Esophagus muscularis mucosa (tissue), 3 donors: ENCODE results near the gene SIRT7.

Source experiments
- POLR2AphosphoS5 ChIP-seq, 2 donors: sonication (generic); formaldehyde crosslinking; IDR thresholded peaks; one replicate each; pipeline ENCODE4 v1.6.1; 2017; ENCODE audit warnings: antibody characterized with exemption in 2 of 2
- TF ChIP-seq, protein P1 (sequence below), 3 experiments: fragments of 200-600 bp in 2 of 3; fragments of 450-650 bp in 1 of 3; sonication (generic) in 2 of 3; IDR thresholded peaks; one replicate each; pipeline ENCODE4 v1.5.1; 2017 to 2019; ENCODE audit warnings: antibody characterized with exemption in 3 of 3, mild to moderate bottlenecking in 2 of 3, moderate library complexity in 1 of 3

DNA sequence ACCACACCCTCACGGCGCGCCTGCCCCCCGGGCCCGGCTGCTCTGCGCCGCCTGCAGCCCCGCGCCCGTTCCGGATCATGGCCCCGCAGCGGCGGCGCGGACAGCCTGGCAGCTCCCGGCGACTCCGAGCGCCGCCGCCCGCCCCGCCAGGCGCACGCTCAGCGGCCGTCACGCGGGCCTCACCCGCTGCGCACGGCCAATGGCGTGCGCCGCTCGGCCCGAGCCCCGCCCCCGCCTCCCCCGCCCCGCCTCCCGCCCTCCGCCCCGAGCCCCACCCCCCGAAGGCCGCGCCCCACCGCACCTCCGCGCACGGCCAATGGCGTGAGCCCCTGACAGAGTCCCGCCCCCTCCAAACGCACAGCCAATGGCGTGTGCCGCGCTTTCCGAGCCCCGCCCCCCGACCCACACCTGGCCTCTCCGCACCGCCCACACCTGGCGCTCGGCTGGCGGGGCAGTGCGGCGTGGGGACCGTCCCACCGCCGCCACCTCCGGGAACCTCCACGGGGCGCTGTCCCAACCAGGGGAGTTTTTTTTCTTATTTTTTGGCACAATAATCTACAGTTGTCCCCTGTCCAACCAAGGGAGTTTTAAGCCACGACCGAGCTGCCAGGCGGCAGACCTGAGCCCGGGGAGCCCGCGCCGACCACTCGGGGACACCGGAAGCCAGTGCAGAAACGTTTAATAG is 6.6 kb downstream of the SIRT7 start, which contains the start of gene PCYT2:
- TF ChIP-seq, protein P1, sequence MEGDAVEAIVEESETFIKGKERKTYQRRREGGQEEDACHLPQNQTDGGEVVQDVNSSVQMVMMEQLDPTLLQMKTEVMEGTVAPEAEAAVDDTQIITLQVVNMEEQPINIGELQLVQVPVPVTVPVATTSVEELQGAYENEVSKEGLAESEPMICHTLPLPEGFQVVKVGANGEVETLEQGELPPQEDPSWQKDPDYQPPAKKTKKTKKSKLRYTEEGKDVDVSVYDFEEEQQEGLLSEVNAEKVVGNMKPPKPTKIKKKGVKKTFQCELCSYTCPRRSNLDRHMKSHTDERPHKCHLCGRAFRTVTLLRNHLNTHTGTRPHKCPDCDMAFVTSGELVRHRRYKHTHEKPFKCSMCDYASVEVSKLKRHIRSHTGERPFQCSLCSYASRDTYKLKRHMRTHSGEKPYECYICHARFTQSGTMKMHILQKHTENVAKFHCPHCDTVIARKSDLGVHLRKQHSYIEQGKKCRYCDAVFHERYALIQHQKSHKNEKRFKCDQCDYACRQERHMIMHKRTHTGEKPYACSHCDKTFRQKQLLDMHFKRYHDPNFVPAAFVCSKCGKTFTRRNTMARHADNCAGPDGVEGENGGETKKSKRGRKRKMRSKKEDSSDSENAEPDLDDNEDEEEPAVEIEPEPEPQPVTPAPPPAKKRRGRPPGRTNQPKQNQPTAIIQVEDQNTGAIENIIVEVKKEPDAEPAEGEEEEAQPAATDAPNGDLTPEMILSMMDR (IDR thresholded peaks at IDR 0.05) = no peak
- no peak for TF ChIP-seq POLR2AphosphoS5 (IDR thresholded peaks at IDR 0.05)
